DMS53 treated with DMSO at 0.1 percent for 48 hours (cell line): ENCODE data around the gene COMMD10.

Experiments
- DNase-seq: peaks from one replicate; lab custom pipeline; 2025; ENCODE audit not compliant: unreplicated experiment; lab: John Stamatoyannopoulos, UW

COMMD10 gene

GRCh38 chr5:116281309-116281708, 196.5 kb downstream of the COMMD10 start:
- DNase-seq: no peak

- no peak for DNase-seq
Observed at GRCh38 chr5:116288524-116288923, 203.7 kb downstream of the COMMD10 start.

- DNase-seq: no peak
Observed at GRCh38 chr5:116289276-116289675, 204.5 kb downstream of the COMMD10 start.

- no peak for DNase-seq
Observed at GRCh38 chr5:116291271-116291670, 206.4 kb downstream of the COMMD10 start.

- DNase-seq: no peak
Observed at GRCh38 chr5:116292321-116292720, 207.5 kb downstream of the COMMD10 start.

GRCh38 chr5:116296335-116297072, 211.7 kb downstream of the COMMD10 start:
- DNase-seq: no peak

GRCh38 chr5:116297296-116297814, 212.5 kb downstream of the COMMD10 start:
- DNase-seq: no peak

GRCh38 chr5:116299746-116300640, 215.2 kb downstream of the COMMD10 start:
- no peak for DNase-seq

GRCh38 chr5:116301110-116301509, 216.3 kb downstream of the COMMD10 start:
- no peak for DNase-seq

GRCh38 chr5:116303340-116303739, 218.5 kb downstream of the COMMD10 start:
- DNase-seq: no peak

GRCh38 chr5:116303810-116304209, 219.0 kb downstream of the COMMD10 start:
- no peak for DNase-seq

GRCh38 chr5:116305899-116306298, 221.1 kb downstream of the COMMD10 start:
- DNase-seq: no peak

- DNase-seq: no peak
Observed at GRCh38 chr5:116306846-116307245, 222.0 kb downstream of the COMMD10 start.

- no peak for DNase-seq
Observed at GRCh38 chr5:116308391-116308790, 223.6 kb downstream of the COMMD10 start.

- no peak for DNase-seq
Observed at GRCh38 chr5:116313366-116313765, 228.5 kb downstream of the COMMD10 start.

GRCh38 chr5:116315531-116315930, 230.7 kb downstream of the COMMD10 start:
- no peak for DNase-seq

GRCh38 chr5:116318091-116318854, 233.4 kb downstream of the COMMD10 start:
- DNase-seq: no peak

- DNase-seq: no peak
Observed at GRCh38 chr5:116320486-116320885, 235.7 kb downstream of the COMMD10 start.

- DNase-seq: no peak
Observed at GRCh38 chr5:116329503-116329902, 244.7 kb downstream of the COMMD10 start.

- DNase-seq: no peak
Observed at GRCh38 chr5:116340799-116341198, 256.0 kb downstream of the COMMD10 start.
